8988T (cell line): ENCODE results near the gene CCDC183.
"Not testable (repeated sequence)": the region's sequence is repeated elsewhere in the genome, so short reads cannot be mapped to it uniquely, and the experiment has no call there.

Source experiments
- DNase-seq: peaks from one replicate; pipeline ENCODE4 v3.0.0; 2011

CCDC183 gene

GRCh38 chr9:136760834-136761544 lies 35.1 kb upstream of the CCDC183 start:
- DNase-seq, result not testable (repeated sequence)

- DNase-seq, result no peak
These were observed 34.6 kb upstream of the CCDC183 start for GRCh38 chr9:136761545-136761981.

DNA sequence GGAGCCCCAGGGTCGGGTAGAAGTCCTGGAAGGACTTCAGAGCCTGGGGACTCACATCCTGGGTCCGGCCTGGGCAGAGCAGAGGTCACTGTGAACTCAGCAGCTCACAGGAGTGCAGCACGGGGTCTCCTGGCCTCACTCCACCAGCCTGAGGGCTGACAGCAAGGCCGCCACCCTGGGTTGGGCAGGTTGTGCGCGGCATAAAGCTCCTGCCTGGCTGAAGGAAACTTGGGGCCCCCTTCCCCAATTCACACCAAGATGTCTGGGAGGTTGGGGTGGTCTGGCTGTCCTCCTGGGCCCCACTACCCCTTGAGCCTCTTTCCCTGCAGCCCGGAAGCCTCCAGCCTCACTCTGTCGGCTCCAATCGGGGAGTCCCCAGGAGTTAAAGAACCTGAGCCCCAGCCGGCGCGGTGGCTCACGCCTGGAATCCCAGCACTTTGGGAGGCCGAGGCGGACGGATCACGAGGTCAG lies 33.9 kb upstream of the CCDC183 start:
- no peak for DNase-seq

DNA sequence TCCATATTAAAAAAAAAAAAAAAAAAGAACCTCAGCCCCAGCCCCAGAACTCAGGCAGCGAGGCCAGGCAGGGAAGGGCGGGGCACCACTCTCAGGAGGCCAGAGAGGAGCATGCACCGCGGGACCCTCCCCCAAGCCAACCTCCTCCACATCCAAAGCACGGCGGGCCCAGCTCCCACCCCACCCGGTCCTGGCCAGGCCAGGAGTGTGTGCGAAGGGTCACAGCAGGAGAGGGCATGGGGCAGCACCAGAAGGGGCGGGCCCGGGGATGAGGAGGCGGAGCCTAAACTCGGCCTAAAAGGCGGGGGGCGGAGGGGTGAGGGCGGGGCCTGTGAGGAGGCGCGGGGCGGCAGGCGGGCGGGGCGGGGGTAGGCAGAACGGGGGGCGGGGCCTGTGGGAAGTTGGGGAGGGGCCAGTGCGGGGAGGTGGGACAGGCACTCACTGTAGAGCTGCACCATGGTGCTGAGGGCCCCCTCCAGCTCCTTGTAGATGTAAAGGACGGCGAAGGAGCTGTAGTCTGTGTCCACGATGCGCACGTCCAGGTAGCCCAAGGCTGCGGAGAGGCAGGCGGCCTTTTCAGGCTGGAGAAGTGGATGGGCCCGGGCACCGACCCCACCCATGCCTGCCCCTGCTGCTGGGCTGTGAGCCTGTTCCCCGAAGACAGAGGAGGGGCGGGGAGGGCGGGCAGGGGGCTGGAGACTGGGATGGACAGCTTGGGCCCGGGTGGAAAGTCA lies 33.1 kb upstream of the CCDC183 start:
- DNase-seq, result no peak

DNA sequence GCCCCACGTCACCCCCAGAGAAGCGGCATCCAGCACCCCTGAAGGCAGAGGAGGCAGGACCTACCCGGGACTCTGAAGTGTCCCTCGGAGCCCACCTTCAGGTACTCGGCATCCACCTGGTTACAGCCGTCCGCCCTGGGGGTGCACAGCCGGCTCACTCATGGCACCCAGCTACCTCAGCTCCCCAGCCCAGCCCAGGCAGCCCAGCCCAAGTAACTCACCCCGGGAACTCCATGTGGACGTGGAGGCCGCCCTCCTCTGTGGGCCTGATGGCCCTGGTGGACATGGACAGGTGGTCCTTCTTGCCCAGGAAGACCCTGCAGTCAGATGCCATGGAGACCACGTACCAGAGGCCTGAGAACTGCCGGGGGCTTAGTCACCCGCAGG lies 32.5 kb upstream of the CCDC183 start:
- no peak for DNase-seq

- no peak for DNase-seq
These were observed 31.7 kb upstream of the CCDC183 start, which contains the start of gene LCN15 for GRCh38 chr9:136764301-136764891. LCN15 (minus strand) TSS chr9:136764518; CDS start chr9:136764488, 30 bp downstream.

- DNase-seq, result no peak
These were observed 31.1 kb upstream of the CCDC183 start for GRCh38 chr9:136765041-136765440.

- DNase-seq, result not testable (repeated sequence)
These were observed 30.3 kb upstream of the CCDC183 start for GRCh38 chr9:136765745-136766409.

DNA sequence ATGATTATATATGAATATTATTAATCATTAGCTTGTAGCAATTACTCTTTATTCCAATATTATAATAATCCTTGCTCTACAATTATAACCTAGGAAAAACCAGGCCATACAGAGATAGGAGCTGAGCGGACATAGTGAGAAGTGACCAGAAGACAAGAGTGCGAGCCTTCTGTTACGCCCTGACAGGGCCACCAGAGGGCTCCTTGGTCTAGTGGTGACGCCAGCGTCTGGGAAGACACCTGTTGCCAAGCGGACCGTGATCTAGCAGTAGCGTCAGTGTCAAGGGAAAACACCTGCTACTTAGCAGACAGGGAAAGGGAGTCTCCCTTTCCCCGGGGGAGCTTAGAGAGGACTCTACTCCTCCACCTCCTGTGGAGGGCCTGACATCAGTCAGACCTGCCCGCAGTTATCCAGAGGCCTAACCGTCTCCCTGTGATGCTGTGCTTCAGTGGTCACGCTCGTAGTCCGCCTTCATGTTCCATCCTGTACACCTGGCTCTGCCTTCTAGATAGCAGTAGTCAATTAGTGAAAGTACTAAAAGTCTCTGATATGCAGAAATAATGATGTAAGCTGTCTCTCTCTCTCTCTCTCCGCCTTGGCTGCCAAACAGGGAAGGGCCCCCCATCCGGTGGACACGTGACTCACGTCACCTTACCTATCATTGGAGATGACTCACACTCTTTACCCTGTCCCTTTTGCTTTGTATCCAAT lies 29.6 kb upstream of the CCDC183 start:
- DNase-seq, result not testable (repeated sequence)

- DNase-seq, result peak; percentile 93
These were observed 26.4 kb upstream of the CCDC183 start for GRCh38 chr9:136769710-136770191.

- no peak for DNase-seq
These were observed 24.2 kb upstream of the CCDC183 start for GRCh38 chr9:136771907-136772415.

DNA sequence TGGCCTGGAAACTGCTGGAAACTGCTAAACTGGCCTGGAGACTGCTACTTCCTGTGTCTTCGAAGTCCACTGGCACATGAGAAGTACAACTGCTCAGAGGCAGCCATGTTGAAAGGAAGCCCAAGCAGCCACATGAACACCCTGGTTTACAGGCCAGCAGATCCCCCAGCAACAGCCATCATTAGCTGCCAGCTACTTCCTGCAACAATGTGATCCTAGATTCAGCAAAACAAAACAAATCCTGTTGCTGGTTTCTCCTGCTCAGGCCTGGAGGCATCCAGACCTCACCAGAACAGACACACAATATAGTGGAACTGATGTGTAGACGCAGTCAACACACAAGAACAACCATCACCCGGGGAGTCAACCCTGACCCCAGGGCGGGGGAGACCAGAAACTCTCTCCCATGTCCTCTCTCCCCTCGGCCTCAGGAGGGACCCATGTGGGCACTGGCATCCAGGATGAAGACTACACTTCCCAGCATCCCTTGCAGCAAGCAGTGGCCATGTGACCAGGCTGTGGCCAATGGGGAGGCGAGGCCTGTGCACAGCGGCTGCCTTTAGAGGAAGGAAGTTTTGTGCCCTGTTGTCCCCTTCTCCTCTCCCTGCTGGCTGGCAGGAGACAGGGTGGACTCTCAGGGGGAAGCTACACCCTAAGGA lies 22.6 kb upstream of the CCDC183 start:
- DNase-seq, result peak; percentile 93

DNA sequence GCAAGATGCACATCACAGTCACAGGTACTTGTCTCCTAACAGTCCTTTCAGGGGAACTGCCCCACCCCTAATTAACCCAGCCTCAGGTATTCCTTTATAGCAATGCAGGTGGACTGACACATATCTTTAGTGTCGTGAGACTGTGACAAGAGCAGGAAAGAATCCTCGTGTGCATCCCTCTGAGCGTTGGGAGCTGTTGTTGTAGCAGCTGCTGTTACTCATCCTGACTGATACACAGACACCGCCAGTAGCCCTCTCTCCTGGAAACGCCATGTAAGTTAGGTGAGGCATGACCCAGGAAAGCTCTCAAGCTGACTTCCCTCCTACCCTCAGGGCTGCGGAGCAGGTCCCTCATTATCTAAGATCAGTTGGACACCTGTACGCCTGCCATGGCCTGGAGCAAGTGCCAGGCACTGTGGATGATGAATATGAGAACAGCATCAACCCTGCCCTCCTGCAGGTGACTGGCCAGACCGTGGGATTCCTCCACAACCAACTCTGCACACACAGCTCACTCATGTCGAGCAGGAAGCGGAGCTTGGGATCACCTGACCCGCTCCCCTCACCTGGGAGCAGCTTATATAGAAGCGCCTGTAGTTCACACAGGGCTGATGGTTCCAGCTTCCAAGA lies 21.6 kb upstream of the CCDC183 start:
- no peak for DNase-seq

- no peak for DNase-seq
These were observed 20.9 kb upstream of the CCDC183 start for GRCh38 chr9:136775191-136775590.

DNA sequence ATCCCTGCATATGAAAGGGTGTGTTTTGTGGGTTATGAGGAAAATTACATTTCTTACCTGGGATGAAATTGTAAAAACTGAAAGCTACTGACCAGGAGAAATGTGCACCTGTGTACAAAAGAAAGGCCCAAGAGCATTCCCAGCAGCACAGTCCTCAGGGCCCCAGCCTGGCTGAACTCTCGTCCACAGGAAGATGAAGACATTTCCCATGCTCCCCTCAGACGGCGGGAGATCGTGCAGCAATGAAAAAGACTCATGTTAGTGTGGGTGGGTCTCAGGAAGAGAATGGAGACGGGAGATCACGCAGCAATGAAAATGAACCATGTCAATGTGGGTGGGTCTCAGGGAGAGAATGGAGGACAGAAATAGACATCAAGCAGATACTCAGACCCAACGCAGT lies 19.2 kb upstream of the CCDC183 start:
- DNase-seq, result no peak

DNA sequence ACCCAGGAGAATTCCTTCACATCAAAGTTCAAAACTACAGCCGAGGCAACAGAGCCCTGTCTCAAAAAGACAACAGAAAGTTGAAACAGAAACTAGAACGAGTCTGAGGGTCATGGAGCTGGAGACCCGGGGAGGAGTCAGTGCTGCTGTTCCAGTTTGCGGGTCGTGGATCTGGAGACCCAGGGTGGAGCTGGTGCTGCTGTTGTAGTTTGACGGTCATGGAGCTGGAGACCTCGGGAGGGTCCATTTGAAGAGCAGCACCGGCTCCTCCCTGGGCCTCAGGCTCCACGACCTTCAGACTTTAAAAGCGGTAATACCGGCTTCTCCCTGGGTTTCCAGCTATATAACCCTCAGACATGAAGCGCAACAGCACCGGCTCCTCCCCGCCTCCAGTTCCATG lies 18.8 kb upstream of the CCDC183 start:
- DNase-seq, result no peak

- no peak for DNase-seq
These were observed 16.3 kb upstream of the CCDC183 start for GRCh38 chr9:136779808-136780207.

DNA sequence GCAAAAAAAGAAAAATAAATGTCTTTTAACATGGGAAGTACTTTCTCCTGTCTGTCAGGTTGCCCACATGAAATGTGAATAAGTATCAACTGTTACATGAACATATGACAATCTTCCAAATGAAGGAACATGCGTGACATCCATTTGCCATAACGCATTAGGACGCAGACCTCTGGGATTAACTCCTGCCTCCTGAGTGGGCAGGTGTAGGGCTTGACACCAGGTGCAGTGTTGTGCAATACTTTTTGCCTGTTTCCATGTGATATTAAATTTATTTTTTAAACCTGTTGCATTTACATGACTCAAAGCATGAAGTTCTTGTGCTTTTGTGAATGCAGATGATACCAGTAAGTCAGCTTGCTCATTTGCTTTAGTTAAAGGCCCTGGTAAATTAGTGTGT lies 13.7 kb upstream of the CCDC183 start:
- DNase-seq, result no peak

DNA sequence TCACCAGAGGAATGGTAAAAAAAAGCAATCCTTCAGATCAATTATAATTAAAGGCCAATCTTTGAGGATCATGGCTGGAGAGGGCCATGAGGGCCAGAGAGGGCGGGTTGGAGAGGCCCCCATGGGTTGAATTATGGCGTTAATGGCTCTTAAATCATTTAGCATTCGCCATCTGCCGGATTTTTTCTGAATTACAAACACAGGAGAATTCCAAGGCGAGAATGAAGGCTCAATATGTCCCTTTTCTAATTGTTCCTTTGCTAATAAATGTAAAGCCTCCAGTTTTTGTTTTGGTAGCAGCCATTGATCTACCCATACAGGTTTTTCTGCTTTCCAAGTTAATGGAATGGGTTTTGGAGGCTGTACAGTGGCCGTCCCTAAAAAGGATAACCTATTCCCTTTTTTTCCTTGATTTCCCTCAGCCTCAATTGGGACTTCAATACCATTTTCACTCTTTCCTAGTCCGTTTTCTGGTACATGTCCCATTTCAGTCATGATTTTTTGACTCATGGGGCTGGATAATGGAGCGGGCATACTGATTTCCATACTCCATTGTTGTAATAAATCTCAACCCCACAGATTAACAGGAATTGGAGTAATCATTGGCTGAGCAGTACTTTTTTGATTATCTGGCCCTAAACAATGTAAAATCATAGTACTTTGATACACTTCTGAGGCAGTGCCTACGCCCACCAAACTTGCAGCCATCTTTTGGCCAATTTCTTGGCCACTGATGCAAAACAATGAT lies 11.7 kb upstream of the CCDC183 start:
- no peak for DNase-seq

DNA sequence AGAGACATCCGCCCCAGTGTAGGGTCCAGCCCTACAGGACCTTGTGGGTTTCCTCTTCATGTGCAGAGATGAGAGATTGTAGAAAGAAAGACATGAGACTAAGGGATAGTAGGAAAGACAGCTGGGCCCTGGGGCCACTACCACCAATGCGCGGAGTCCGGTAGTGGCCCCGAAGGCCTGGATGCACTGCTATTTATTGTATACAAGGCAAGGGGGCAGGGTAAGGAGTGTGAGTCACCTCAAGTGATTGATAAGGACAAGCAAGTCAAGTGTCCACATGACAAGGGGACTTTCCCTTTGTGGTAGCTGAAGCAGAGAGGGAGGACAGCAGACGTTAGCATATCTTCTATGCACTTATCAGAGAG lies 11.2 kb upstream of the CCDC183 start:
- no peak for DNase-seq
